ENCODE results near the gene TADA2B.

The TADA2B gene

GRCh38 chr4:7061815-7062214 is 18.6 kb downstream of the TADA2B start:
- Mint-ChIP-seq H3K27me3 (no peaks in the 10 kb centered on the region), H3K4me3 (no peak overlapping the region), H3K27ac (no peak overlapping the region), H3K36me3 (ENCODE audit: insufficient read depth) (peaks cover 72% of the 10 kb centered on the region), H3K4me1 (ENCODE audit: low read depth in 2 of 2) (peaks cover 7 to 23% of the 10 kb centered on the region in 2 donors), H3K9me3 (no peaks in the 10 kb centered on the region)
- no peak for ATAC-seq (replicated peaks)
- no peak for DNase-seq

- H3K9me3 Mint-ChIP-seq: no peaks in the 10 kb centered on the region
- ATAC-seq (replicated peaks) (no peak), DNase-seq (no peak)
- no peak overlapping the region for H3K4me3 Mint-ChIP-seq
- peaks cover 71% of the 10 kb centered on the region for H3K36me3 Mint-ChIP-seq (ENCODE audit: insufficient read depth)
- H3K27me3 Mint-ChIP-seq: no peaks in the 10 kb centered on the region
- H3K27ac Mint-ChIP-seq: no peak overlapping the region
- H3K4me1 Mint-ChIP-seq (ENCODE audit: low read depth in 2 of 2): peaks cover 12 to 27% of the 10 kb centered on the region in 2 donors
Measured at GRCh38 chr4:7062816-7063215, 19.6 kb downstream of the TADA2B start.

GRCh38 chr4:7063362-7063761 is 20.2 kb downstream of the TADA2B start:
- Mint-ChIP-seq H3K4me3 (no peak overlapping the region), H3K9me3 (no peaks in the 10 kb centered on the region), H3K4me1 (ENCODE audit: low read depth in 2 of 2) (peaks cover 17 to 27% of the 10 kb centered on the region in 2 donors), H3K27me3 (no peaks in the 10 kb centered on the region), H3K36me3 (ENCODE audit: insufficient read depth) (peaks cover 69% of the 10 kb centered on the region), H3K27ac (peak overlapping the region in 1 of 2 donors; percentile 29)
- DNase-seq: no peak
- no peak for ATAC-seq (replicated peaks)

GRCh38 chr4:7066006-7066405 is 22.8 kb downstream of the TADA2B start:
- H3K27ac Mint-ChIP-seq: no peak overlapping the region
- H3K36me3 Mint-ChIP-seq (ENCODE audit: insufficient read depth): peaks cover 55% of the 10 kb centered on the region
- ATAC-seq (replicated peaks) (no peak), DNase-seq (no peak)
- peaks cover 25 to 38% of the 10 kb centered on the region in 2 donors for H3K4me1 Mint-ChIP-seq (ENCODE audit: low read depth in 2 of 2)
- no peaks in the 10 kb centered on the region for H3K9me3 Mint-ChIP-seq
- peak overlapping the region; percentile 78 to 91 for H3K4me3 Mint-ChIP-seq
- no peaks in the 10 kb centered on the region for H3K27me3 Mint-ChIP-seq

GRCh38 chr4:7066493-7066892 is 23.3 kb downstream of the TADA2B start:
- peak overlapping the region; percentile 78 to 91 for H3K4me3 Mint-ChIP-seq
- no peaks in the 10 kb centered on the region for H3K27me3 Mint-ChIP-seq
- no peak for ATAC-seq (replicated peaks)
- H3K9me3 Mint-ChIP-seq: no peaks in the 10 kb centered on the region
- H3K36me3 Mint-ChIP-seq (ENCODE audit: insufficient read depth): peaks cover 53% of the 10 kb centered on the region
- DNase-seq: no peak
- H3K27ac Mint-ChIP-seq: peak overlapping the region in 1 of 2 donors; percentile 74
- peaks cover 27 to 34% of the 10 kb centered on the region in 2 donors for H3K4me1 Mint-ChIP-seq (ENCODE audit: low read depth in 2 of 2)

GRCh38 chr4:7067126-7067451 is 23.9 kb downstream of the TADA2B start:
- Mint-ChIP-seq H3K36me3 (ENCODE audit: insufficient read depth) (peaks cover 47% of the 10 kb centered on the region), H3K27ac (peak overlapping the region; percentile 74 to 92), H3K4me3 (peak overlapping the region; percentile 78 to 91), H3K9me3 (no peaks in the 10 kb centered on the region), H3K27me3 (no peaks in the 10 kb centered on the region), H3K4me1 (ENCODE audit: low read depth in 2 of 2) (peaks cover 27 to 33% of the 10 kb centered on the region in 2 donors)
- no peak for ATAC-seq (replicated peaks)
- no peak for DNase-seq

GRCh38 chr4:7067452-7068278 is 24.5 kb downstream of the TADA2B start, which contains the start of gene GRPEL1:
TSS of gene GRPEL1 (minus strand) at chr4:7068064. CDS start at chr4:7068032, 32 bp downstream.
- no peaks in the 10 kb centered on the region for H3K9me3 Mint-ChIP-seq
- peaks cover 41% of the 10 kb centered on the region for H3K36me3 Mint-ChIP-seq (ENCODE audit: insufficient read depth)
- no peaks in the 10 kb centered on the region for H3K27me3 Mint-ChIP-seq
- H3K27ac Mint-ChIP-seq: peak within 1 kb of the TSS; percentile 91 to 92
- ATAC-seq (replicated peaks) (peak; percentile 86), DNase-seq (peak; percentile 100)
- H3K4me3 Mint-ChIP-seq: peak within 1 kb of the TSS; percentile 78 to 91
- peaks cover 27 to 28% of the 10 kb centered on the region in 2 donors for H3K4me1 Mint-ChIP-seq (ENCODE audit: low read depth in 2 of 2)

GRCh38 chr4:7068279-7068842 is 25.2 kb downstream of the TADA2B start:
- peak overlapping the region; percentile 78 to 91 for H3K4me3 Mint-ChIP-seq
- DNase-seq: no peak

GRCh38 chr4:7068883-7069282 is 25.7 kb downstream of the TADA2B start:
- Mint-ChIP-seq H3K9me3 (no peaks in the 10 kb centered on the region), H3K4me1 (ENCODE audit: low read depth in 2 of 2) (peaks cover 25 to 27% of the 10 kb centered on the region in 2 donors), H3K27ac (peak overlapping the region; percentile 91 to 92), H3K27me3 (no peaks in the 10 kb centered on the region), H3K36me3 (ENCODE audit: insufficient read depth) (peaks cover 32% of the 10 kb centered on the region), H3K4me3 (peak overlapping the region; percentile 78 to 91)
- DNase-seq (no peak), ATAC-seq (replicated peaks) (no peak)

More at GRCh38 chr4:7068279-7068842, 25.2 kb downstream of the TADA2B start:
- H3K4me1 Mint-ChIP-seq (ENCODE audit: low read depth in 2 of 2): peaks cover 27 to 28% of the 10 kb centered on the region in 2 donors
- no peak for ATAC-seq (replicated peaks)
- H3K36me3 Mint-ChIP-seq (ENCODE audit: insufficient read depth): peaks cover 34% of the 10 kb centered on the region
- peak overlapping the region; percentile 91 to 92 for H3K27ac Mint-ChIP-seq
- no peaks in the 10 kb centered on the region for H3K9me3 Mint-ChIP-seq
- H3K27me3 Mint-ChIP-seq: no peaks in the 10 kb centered on the region

- ATAC-seq (replicated peaks) (peak; percentile 28), DNase-seq (peak; percentile 87 to 90 (median 87))
- Mint-ChIP-seq H3K36me3 (ENCODE audit: insufficient read depth) (peaks cover 26% of the 10 kb centered on the region), H3K4me1 (ENCODE audit: low read depth in 2 of 2) (peaks cover 22 to 25% of the 10 kb centered on the region in 2 donors), H3K27ac (peak overlapping the region in 1 of 2 donors; percentile 70), H3K9me3 (no peaks in the 10 kb centered on the region), H3K27me3 (no peaks in the 10 kb centered on the region), H3K4me3 (no peak overlapping the region)
Measured at GRCh38 chr4:7070729-7071511, 27.7 kb downstream of the TADA2B start.

GRCh38 chr4:7073059-7073458 is 29.9 kb downstream of the TADA2B start:
- Mint-ChIP-seq H3K27ac (no peak overlapping the region), H3K27me3 (no peaks in the 10 kb centered on the region), H3K4me1 (ENCODE audit: low read depth in 2 of 2) (peaks cover 14 to 15% of the 10 kb centered on the region in 2 donors), H3K36me3 (ENCODE audit: insufficient read depth) (peaks cover 10% of the 10 kb centered on the region), H3K4me3 (no peak overlapping the region), H3K9me3 (no peaks in the 10 kb centered on the region)
- ATAC-seq (replicated peaks) (no peak), DNase-seq (no peak)

GRCh38 chr4:7073526-7074390 is 30.6 kb downstream of the TADA2B start:
- Mint-ChIP-seq H3K4me1 (ENCODE audit: low read depth in 2 of 2) (peaks cover 7 to 8% of the 10 kb centered on the region in 2 donors), H3K27ac (no peak overlapping the region), H3K9me3 (no peaks in the 10 kb centered on the region), H3K27me3 (no peaks in the 10 kb centered on the region), H3K4me3 (no peak overlapping the region), H3K36me3 (ENCODE audit: insufficient read depth) (peaks cover 6% of the 10 kb centered on the region)
- DNase-seq: no peak
- no peak for ATAC-seq (replicated peaks)
